GM19351 (cell line): ENCODE measurements around the gene GPR84.
"Not testable (repeated sequence)": the region's sequence is repeated elsewhere in the genome, so short reads cannot be mapped to it uniquely, and the experiment has no call there.

ENCODE experiments used
- ATAC-seq: cut with Tn5 transposase; IDR thresholded peaks from one replicate; pipeline ENCODE4 v1.9.1; 2021; ENCODE audit warnings: mild to moderate bottlenecking, moderate library complexity; ENCODE audit not compliant: unreplicated experiment

The GPR84 gene

GRCh38 chr12:54357506-54358190, 6.6 kb downstream of the GPR84 start:
- no peak for ATAC-seq

- ATAC-seq, result no peak
Observed at GRCh38 chr12:54356951-54357356, 7.3 kb downstream of the GPR84 start.

- ATAC-seq, result no peak
Observed at GRCh38 chr12:54356228-54356627, 8.1 kb downstream of the GPR84 start.

DNA sequence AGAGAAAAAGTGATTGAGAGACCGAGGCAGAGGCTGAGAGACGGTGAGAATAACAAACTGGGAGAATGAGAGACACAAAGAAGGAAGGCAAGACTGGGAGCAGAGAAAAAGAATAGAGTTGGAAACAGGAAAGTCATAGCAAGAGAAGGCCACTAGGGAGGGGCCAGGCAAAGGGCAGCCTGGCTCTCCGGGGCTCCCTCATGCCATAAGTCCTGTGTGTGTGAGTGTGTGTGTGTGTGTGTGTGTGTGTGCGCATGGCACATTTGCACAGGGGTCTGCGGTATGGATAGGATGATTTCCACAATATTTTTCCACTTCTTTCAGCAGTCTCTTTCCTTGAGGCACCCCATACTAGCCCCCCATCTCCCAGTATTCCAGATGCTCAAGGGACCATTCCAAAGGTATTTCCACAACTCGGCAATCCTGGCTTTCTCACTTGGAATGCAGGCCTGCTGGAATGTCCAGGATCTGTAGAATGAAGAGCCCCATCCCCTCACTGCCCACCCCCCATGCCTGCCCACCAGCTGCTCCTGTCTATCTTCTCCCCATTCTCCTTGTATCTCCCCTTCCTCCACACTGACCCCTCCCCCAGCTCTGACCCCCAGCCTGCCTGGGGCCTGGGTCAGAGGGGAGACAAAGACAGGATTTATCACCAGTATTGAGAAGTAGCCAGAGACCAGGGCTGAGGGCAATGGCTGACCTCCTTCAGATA, 9.0 kb downstream of the GPR84 start:
- no peak for ATAC-seq

DNA sequence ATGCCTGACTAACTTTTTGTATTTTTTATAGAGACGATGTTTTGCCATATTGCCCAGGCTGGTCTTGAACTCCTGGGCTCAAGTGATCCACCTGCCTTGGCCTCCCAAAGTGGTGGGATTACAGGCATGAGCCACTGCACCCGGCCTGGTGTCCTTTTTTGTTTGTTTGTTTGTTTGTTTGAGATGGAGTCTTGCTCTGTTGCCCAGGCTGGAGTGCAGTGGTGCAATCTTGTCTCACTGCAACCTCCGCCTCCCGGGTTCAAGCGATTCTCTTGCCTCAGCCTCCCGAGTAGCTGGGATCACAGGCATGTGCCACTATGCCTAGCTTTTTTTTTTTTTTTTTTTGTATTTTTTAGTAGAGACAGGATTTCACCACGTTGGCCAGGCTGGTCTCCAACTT, 10.0 kb downstream of the GPR84 start:
- ATAC-seq, result not testable (repeated sequence)

GRCh38 chr12:54352891-54353874, 11.1 kb downstream of the GPR84 start:
- ATAC-seq, result no peak

DNA sequence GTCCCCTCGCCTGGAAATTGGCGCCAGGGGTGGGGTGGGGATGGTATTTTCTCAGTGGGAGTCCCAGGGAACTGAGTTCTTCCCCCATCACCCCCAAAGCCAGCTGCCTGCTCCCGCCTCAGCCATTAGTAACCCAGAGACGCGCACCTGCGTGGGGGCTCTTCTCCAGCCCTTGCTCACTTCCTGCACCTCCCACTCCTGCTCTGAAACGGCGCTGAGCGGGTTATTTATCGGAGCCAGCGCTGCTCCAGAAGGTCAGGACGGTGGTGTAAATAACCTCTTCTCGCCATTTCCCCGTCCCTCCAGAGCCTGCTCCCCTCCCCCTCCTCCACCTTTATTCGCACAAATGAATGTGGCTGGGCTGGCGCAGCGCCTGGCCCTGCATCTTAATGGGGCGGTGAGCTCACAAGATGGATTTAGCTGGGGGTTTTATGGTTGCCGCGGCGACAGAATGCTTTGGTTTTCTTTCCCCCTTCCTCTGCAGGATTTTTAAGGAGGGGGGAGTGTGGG, 12.2 kb downstream of the GPR84 start:
- ATAC-seq, result no peak

DNA sequence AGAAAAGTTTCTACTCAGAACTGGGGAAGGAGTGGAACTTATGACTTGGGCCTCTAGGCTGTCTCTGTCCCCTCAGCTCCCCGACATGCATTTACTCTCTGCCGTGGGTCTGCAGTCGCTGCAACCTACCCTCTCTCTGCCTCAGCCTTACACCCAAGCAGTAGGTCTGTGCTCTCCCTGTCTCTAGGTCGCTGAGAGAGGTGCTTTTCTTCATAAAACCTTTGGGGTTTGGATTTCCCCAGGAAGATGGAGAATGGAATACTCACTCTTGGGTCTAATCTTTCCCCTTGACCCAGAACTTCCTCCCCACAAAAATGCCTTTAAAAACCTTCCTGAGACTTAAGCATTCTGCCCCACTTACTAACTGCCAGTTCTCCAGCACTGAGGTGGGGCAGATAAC, 12.9 kb downstream of the GPR84 start:
- no peak for ATAC-seq

- no peak for ATAC-seq
Observed at GRCh38 chr12:54350743-54351142, 13.5 kb downstream of the GPR84 start.

DNA sequence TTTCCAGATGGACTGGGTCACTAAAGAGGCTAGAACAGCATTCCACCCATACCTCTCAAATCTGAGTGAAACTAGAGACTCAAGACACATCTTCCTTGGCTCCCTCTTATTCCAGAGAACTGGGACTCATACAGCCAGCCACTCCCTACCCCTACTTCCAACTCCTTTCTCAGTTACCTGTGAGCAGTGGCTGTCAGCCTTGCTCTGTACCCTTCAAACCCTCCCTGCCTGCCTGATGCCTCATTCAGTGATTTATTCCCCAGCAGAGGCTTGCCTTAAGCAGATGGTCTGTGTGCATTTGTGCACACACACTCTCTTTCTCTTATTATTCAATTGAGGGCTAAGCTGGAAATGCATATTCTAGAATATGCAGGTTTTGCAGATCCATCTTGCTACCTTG, 14.6 kb downstream of the GPR84 start:
- no peak for ATAC-seq

DNA sequence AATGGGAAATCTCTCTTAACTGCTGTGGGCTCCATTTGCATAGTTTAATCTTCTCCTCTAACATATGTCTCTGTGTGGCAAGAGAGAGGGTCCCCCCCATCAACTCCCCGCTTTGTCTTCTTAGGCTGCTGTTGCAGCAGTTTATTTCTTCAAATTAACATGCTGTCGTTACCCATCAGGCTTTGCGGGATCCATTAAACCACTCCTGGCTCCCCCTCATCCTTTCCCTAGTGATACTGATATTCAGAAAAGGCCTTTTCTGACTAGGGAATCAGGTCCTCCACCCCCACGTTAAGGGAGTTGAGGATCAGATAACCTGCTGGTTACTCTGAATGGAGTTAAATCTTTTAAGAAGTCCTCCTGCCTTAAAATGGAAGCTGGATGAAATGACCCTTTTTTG, 15.2 kb downstream of the GPR84 start:
- no peak for ATAC-seq

DNA sequence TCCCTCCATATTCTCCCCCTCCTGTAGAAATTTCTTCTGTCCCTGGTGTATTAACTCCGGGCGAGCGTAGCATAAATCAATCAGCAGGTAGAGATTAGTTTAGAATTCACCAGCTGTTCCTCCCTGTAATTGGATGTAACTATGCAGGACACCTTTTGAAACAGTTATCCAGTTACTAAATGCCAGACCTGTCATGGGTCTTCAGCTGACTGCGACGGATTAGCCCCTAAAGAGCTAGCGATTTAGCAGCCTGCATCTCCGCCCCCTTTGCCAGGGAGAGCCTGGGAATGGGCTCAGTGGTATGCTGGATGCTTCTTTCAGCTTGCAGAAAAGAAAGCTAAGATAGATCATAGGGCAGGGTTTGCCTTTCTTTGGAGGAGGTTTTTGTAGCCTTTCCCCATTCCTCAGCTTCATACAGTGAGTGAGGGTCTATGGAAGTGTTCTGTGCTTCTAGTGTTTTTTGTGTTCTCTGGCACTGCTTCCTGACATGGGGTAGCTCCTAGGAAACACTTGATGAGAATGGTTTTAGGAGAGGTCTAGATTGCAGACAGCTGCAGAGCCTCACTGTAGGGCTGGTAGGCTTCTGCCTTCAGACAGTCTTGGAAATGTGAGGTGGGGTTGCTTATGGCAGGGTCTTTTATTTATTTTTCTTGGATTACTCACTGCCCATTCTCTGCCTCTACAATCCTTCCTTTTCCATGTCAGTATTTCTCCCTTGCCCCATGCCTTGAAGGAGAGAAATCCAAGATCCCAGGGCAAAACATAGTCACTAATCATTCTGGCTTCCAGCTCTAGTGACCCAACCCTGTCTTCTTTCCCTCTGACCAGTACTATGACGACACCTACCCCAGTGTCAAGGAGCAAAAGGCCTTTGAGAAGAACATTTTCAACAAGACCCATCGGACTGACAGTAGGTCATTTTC, 22.6 kb downstream of the GPR84 start:
- ATAC-seq, result no peak

DNA sequence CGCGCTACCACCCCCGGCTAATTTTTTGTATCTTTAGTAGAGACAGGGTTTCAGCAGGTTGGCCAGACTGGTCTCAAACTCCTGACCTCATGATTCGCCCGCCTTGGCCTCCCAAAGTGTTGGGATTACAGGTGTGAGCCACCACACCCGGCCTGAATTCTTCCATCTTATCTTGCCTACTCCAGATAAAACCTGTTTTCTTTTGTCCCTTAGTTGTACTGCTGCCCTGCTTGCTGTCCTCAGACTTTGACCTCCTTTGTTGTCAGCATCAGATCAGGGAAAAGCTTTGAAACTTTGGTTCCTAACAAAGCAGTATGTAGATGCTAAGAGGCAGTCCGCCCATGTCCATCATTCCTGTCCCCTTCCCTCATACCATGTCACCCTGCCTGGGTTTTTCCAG, 23.4 kb downstream of the GPR84 start:
- ATAC-seq, result no peak

GRCh38 chr12:54338698-54339296, 25.5 kb downstream of the GPR84 start:
- ATAC-seq, result no peak

DNA sequence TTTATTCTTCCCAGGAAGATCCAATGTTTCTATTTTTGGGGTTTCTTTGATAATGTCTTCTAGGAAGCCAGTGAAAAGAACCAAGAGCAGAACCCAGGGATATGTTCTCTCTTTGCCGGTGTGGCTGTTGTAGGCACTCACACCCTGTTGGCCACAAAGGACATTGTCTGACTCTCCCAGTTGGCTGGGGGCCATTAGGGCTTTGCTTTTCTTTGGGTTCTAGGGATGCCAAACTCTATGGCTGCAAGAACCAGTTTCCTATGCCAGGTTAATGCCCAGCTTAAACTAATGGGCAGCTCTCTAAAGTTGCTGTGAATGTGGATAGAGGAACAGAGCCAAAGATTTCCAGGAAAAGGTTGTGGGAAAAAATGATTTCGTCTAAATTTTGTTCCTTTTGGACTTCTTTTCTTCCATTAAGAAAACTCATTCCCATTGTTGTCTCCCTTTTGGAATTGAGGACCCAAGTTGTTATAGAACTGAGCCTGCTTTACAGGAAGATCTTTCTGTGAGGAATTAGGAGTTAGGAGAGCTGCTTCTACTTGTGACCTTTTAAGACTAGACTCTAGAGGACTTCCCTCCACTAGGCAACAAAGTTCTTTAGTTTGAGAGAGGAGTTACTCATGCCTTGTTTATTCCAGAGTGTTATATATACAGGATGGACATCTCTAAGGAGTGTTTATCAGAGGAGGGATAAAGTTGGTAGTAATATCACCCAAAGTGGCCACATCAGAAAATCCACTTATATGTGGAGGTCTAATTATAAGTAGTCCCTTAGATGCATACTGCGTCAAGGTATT, 26.2 kb downstream of the GPR84 start:
- ATAC-seq, result no peak

DNA sequence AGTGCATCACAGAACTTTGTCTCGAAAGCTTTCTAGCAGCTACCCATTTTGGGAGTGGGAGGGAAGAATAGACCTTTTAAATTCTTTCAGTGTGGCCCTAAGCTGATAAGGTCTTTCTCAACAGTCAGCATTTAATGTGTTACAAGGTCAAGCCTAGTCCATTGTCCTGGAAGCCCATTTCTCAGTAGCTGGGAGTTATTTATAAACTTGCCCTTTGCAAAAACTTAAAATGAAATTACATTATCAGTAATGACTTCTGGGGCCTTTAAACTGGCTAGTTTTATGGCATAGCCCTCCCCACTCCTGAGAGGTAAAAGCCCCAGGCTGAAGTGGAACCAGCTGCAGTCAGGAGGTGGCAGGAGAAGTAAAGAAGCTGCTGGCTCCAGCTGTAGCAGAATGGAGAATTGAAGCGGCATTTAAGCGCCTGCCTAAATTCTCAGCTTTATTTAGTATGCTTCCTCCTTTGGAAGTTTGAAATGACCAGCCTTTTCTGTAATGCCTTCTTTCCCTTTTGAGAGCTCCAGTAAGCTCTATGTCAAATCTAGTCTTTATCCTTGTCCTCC, 26.9 kb downstream of the GPR84 start:
- no peak for ATAC-seq

DNA sequence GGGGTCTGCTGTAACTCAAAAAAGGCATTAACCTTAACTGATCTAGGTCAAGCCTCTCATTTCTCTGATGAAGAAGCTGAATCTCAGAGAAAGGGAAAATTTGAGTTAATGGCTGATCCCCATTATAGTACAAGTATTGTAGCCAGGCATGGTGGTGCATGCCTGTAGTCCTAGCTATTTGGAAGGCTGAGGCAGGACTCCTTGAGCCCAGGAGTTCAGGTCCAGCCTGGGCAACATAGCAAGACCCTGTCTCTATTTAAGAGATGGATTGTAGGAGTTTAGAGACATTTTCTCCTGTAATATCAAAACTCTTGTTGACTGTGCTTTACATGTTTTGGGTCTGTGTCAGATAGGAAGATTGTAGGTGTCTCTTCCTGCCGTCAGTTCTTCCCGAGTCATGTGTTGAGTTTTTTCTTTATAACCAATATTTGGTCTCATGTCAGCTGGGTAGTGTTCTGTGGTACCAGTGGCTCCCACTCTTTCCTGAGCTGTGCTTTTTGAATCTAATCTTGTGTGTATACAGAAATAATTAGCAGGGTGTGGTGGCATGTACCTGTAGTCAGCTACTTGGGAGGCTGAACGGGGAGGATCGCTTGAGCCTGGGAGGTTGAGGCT, 30.8 kb downstream of the GPR84 start:
- ATAC-seq, result no peak

GRCh38 chr12:54331461-54331860, 32.8 kb downstream of the GPR84 start:
- no peak for ATAC-seq
